ENCODE data around the gene SBF2. TPM values are rescaled to one million over a fixed set of nuclear protein-coding genes. Genes with fewer than 3 reads are reported as not detected.
A peak's percentile ranks its signal among the peaks of the same experiment; 100 is the strongest.

The SBF2 gene
- total and polyA plus RNA-seq, 2 donors (not counting 3 experiments of a cell fraction or from before 2014, with no cell fraction given): 15.4 to 42.4 TPM

DNA sequence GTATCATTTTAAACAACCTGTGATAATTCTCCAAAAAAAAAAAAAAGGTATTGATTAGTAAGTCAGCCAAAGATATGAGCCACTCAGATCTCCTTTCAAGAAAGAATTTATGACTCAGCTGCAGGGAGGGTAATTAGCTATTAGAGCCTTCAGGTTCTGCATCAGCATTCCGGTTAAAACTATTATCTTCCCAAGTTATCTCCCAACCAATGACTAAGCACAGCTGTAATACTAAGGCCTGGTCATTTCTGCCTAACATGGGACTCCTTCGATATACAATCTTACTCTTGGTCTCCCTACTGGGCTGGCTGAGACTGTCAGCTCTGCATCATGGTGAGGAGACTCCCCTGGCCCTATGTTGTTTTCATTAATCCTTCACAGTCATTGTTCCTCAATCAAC, 60.4 kb downstream of the SBF2 start:
- no peak overlapping the region for H3K27ac ChIP-seq (ENCODE audit: insufficient read depth, low read depth, low read length)
- H3K9me3 ChIP-seq (replicated peaks; ENCODE audit: control insufficient read depth, insufficient read depth, low read length): no peaks in the 10 kb centered on the region
- H3K9ac ChIP-seq (replicated peaks; ENCODE audit: extremely low read depth, insufficient read depth, low read length): no peak overlapping the region
- H3K4me2 ChIP-seq (ENCODE audit: insufficient read depth, low read length): no peak overlapping the region
- no peaks in the 10 kb centered on the region for H3K36me3 ChIP-seq (ENCODE audit: control insufficient read depth in 2 of 2, extremely low read depth in 1 of 2, insufficient read depth in 2 of 2, low read length in 2 of 2)
- H3K4me1 ChIP-seq (ENCODE audit: control insufficient read depth, extremely low read depth, insufficient read depth, low read length): no peaks in the 10 kb centered on the region
- TF ChIP-seq POLR2AphosphoS5 (IDR thresholded peaks at IDR 0.05; ENCODE audit: insufficient read depth, low read depth, low read length): no peak
- no peak for TF ChIP-seq CTCF (IDR thresholded peaks at IDR 0.05; ENCODE audit: extremely low read depth in 1 of 2, insufficient read depth in 1 of 2, low read depth in 1 of 2, low read length in 2 of 2)
- TF ChIP-seq MYC (IDR thresholded peaks at IDR 0.05; ENCODE audit: low read depth, low read length): no peak
- TF ChIP-seq, protein P1, sequence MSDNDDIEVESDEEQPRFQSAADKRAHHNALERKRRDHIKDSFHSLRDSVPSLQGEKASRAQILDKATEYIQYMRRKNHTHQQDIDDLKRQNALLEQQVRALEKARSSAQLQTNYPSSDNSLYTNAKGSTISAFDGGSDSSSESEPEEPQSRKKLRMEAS (IDR thresholded peaks at IDR 0.05; ENCODE audit: insufficient read depth, insufficient read length): no peak
- peak; percentile 73 for TF ChIP-seq FOS (IDR thresholded peaks at IDR 0.05; ENCODE audit: borderline replicate concordance, insufficient read depth, low read length)
- TF ChIP-seq POLR2A (IDR thresholded peaks at IDR 0.05; ENCODE audit: low read depth, low read length): no peak
- peak; percentile 25 for TF ChIP-seq JUN (IDR thresholded peaks at IDR 0.05; ENCODE audit: borderline replicate concordance, insufficient read depth, insufficient read length, low read depth)
- TF ChIP-seq GATA2 (IDR thresholded peaks at IDR 0.05; ENCODE audit: insufficient read depth, insufficient read length, low read depth, low read length): peak; percentile 86
- BruUV-seq (replicated peaks): no TSS peak
- H2AFZ ChIP-seq (ENCODE audit: low read depth, low read length): no peak overlapping the region
- H3K4me3 ChIP-seq (replicated peaks in 1 of 3; ENCODE audit: insufficient read depth in 1 of 3, low read depth in 1 of 3, low read length in 3 of 3): no peak overlapping the region
- CTCF ChIA-PET: interaction anchor here (0.6 to 2.2 kb wide), 10 partner anchors 9 to 207 kb away, joined by 3 to 17 read pairs (median 4); no protein-coding TSS in a partner anchor
- intact Hi-C loops (cut with micrococcal nuclease): no loop called here
- no peaks in the 10 kb centered on the region for H3K9me1 ChIP-seq (replicated peaks; ENCODE audit: control insufficient read depth, extremely low read depth, insufficient read depth, low read length)
- H4K20me1 ChIP-seq (replicated peaks; ENCODE audit: control insufficient read depth, extremely low read depth, insufficient read depth, low read length): no peaks in the 10 kb centered on the region
- dilution Hi-C loops (cut with MboI; ENCODE audit: extremely low pct_ligation_motif_present, low sequenced_read_pairs): no loop called here
- POLR2A ChIA-PET: no interaction called here
- H3K79me2 ChIP-seq (ENCODE audit: control insufficient read depth, insufficient read depth, low read length): peaks cover 10% of the 10 kb centered on the region
- DNase-seq (ENCODE audit: low read depth, low spot score) (peak; percentile 44), FAIRE-seq (peak; percentile 78)
- no peaks in the 10 kb centered on the region for H3K27me3 ChIP-seq (ENCODE audit: control insufficient read depth in 2 of 2, insufficient read depth in 2 of 2, low read length in 2 of 2)
